Activated T-cell treated with anti-CD3 and anti-CD28 coated beads, Interleukin-2, amount 50 U/mL, for 4 hours (primary cell): ENCODE data around the gene SP140. TPM values are rescaled to one million over a fixed set of nuclear protein-coding genes. Genes with fewer than 3 reads are reported as not detected.
A peak's percentile ranks its signal among the peaks of the same experiment; 100 is the strongest.

Experiments
- ATAC-seq, 2 donors: fragments of 200-7000 bp; cut with Tn5 transposase; one replicate each; pipeline ENCODE4 v1.10.0; 2021
- DNase-seq: peaks from one replicate; pipeline ENCODE4 v3.0.0-alpha.2; 2020
- H3K27me3 Mint-ChIP-seq: one replicate; pipeline ENCODE4 v1.8.0; 2021; ENCODE audit warnings: low read depth, mixed read lengths
- H3K36me3 Mint-ChIP-seq: one replicate; pipeline ENCODE4 v1.8.0; 2022; ENCODE audit warnings: mixed read lengths; ENCODE audit not compliant: insufficient read depth
- H3K4me1 Mint-ChIP-seq: one replicate; pipeline ENCODE4 v1.8.0; 2021; ENCODE audit warnings: low read depth, mixed read lengths
- H3K4me3 Mint-ChIP-seq: one replicate; pipeline ENCODE4 v1.8.0; 2021; ENCODE audit warnings: mild to moderate bottlenecking, moderate library complexity, mixed read lengths
- H3K9me3 Mint-ChIP-seq: one replicate; pipeline ENCODE4 v1.8.0; 2021; ENCODE audit warnings: mixed read lengths
- total RNA-seq, 3 donors: library from RNA; stranded (reverse); gene quantifications; one replicate each; pipeline ENCODE4 v1.2.1, GENCODE V29; 2021

SP140 gene
- total RNA-seq = 10 to 100 TPM; 38.4 to 50.6 (median 43.9) TPM

DNA sequence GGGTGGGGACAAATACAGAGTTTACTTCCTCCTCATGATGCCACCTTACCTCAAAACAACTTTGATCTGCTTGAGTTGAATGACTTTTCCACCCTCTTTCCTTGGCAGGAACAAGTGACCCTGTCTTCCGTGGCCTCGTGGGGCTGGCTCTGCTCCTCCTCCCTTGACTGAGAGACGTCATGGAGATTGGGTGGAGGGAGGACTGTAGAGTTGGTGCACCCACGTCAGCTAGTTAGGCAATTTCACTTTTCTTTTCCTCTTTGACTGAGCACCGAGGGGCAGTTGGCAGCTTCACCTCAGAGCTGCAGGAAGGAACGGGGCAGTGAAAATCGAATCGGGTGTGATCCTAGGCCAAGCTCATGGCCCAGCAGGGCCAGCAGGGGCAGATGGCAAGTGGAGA, at the start of gene SP140:
Gene SP140, plus strand, starts transcription at position 251 of the 400 bp plus-strand sequence. Its CDS starts 109 bp downstream, at position 360.
- Mint-ChIP-seq H3K9me3 (peaks cover 8% of the 10 kb centered on the region), H3K4me1 (peaks cover 70% of the 10 kb centered on the region), H3K4me3 (peak within 1 kb of the TSS; percentile 90), H3K36me3 (peaks cover 14% of the 10 kb centered on the region), H3K27me3 (no peaks in the 10 kb centered on the region)
- peak; percentile 95 to 96 for ATAC-seq
- peak; percentile 68 for DNase-seq

DNA sequence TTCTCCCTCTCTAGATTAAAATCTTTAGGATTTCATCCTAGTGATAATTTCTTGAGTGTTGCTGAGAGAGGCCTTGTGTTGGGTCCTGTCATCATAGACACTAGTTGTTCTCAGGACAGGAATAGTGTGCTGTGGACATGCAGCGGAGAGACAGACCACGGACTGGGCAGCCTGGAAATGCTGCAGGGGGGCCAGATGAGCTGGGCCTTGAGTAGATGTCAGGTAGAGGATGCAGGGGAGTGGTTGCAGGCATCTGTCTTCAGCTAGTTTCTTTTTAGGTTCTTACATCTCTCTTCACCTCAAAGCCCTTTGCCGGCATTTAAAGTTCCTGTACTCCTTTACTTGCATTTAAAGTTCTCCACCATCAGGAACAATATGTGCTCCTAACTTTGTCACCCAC, 48.5 kb upstream of the SP140 start:
- DNase-seq = no peak
- H3K9me3 Mint-ChIP-seq = no peaks in the 10 kb centered on the region
- H3K27me3 Mint-ChIP-seq = no peaks in the 10 kb centered on the region
- H3K36me3 Mint-ChIP-seq = peaks cover 61% of the 10 kb centered on the region
- no peak for ATAC-seq
- no peak overlapping the region for H3K4me3 Mint-ChIP-seq
- H3K4me1 Mint-ChIP-seq = no peaks in the 10 kb centered on the region

DNA sequence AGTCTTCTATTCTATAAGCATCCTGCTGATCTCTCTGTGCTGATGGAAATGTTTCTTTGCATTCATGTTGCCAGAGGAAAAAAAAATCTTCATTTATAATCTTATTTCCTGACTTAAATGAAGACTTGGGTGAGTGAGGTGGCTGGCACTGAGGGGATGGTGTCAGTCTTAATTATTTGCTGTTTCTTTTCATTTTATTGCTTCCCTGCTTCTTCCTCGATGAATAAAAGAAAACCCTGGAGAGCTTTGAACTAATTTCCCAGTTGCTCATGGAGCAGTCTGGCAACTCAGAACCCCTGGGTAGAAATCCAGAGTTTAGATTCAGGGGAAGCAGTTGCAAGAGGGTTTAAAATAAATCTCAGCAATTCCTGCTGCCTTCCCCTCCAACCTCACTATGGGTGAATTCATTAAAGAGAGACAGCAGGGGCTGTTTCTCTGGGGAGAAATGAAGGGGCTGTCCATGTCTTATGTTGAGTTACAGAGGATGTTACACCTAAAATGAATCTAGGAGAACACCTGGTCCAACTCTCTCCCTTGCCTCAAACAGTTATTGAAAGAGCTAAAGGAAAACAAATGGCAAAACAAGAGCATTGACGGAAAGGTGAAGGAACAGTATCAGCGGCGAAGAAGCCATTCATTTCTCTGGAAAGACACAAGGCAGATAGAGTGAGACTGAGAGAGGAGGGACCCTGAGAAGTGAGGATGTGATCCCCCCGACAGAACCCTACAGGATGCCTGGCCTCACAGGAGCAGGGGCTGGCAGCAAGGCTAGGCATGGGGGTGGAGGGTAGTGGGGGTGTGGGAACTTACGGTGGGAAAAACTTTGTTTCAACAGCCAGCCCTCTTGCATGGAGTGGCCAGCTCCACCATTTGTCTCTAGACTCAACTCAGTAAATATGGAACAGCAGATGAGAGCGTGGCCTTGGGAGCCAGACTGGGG, 46.7 kb upstream of the SP140 start:
- no peaks in the 10 kb centered on the region for H3K27me3 Mint-ChIP-seq
- H3K9me3 Mint-ChIP-seq = no peaks in the 10 kb centered on the region
- ATAC-seq = no peak
- no peak for DNase-seq
- peaks cover 62% of the 10 kb centered on the region for H3K36me3 Mint-ChIP-seq
- H3K4me1 Mint-ChIP-seq = no peaks in the 10 kb centered on the region
- H3K4me3 Mint-ChIP-seq = no peak overlapping the region

DNA sequence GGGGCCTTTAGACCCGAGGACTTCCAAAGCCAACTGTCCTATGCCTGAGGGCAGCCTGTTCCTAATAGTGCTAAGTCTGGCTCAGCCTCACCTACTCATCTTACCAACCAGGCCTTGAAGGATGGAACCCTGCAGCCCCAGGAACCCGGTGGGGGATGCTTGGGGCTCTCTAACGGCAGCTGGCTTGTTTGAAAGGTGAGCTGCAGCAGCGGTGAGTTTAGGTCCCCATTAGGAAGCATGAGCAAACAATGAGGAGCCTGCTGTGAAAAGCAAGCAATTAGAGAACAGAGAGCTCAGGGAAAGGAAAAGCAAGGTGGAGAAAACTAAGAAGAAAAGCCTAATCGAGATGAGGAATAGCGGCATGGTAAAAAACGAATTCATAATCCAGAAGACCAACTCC, 45.6 kb upstream of the SP140 start:
- DNase-seq (no peak), ATAC-seq (no peak)
- no peaks in the 10 kb centered on the region for H3K27me3 Mint-ChIP-seq
- no peak overlapping the region for H3K4me3 Mint-ChIP-seq
- H3K9me3 Mint-ChIP-seq = no peaks in the 10 kb centered on the region
- peaks cover 69% of the 10 kb centered on the region for H3K36me3 Mint-ChIP-seq
- H3K4me1 Mint-ChIP-seq = no peaks in the 10 kb centered on the region

DNA sequence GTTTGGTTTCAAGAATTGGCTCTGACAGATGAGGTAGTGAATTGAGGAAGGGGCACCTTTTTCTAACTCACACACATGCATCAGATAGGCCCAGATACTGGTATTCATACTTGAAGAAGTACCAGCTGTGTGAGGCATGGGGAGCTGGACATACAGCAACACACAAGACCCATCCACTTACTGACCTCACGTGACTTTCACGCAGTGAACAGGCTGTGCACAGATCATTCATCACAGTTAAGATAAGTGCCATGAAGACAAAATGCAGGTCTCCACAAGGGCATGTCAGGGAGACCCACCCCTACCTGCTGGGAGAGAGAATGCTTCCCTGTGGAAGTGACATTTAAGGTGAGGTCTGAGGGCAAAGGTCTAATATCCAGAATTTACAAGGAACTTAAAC, 44.3 kb upstream of the SP140 start:
- ATAC-seq = no peak
- H3K9me3 Mint-ChIP-seq = no peaks in the 10 kb centered on the region
- H3K36me3 Mint-ChIP-seq = peaks cover 82% of the 10 kb centered on the region
- H3K4me3 Mint-ChIP-seq = no peak overlapping the region
- H3K27me3 Mint-ChIP-seq = no peaks in the 10 kb centered on the region
- no peak for DNase-seq
- H3K4me1 Mint-ChIP-seq = no peaks in the 10 kb centered on the region

DNA sequence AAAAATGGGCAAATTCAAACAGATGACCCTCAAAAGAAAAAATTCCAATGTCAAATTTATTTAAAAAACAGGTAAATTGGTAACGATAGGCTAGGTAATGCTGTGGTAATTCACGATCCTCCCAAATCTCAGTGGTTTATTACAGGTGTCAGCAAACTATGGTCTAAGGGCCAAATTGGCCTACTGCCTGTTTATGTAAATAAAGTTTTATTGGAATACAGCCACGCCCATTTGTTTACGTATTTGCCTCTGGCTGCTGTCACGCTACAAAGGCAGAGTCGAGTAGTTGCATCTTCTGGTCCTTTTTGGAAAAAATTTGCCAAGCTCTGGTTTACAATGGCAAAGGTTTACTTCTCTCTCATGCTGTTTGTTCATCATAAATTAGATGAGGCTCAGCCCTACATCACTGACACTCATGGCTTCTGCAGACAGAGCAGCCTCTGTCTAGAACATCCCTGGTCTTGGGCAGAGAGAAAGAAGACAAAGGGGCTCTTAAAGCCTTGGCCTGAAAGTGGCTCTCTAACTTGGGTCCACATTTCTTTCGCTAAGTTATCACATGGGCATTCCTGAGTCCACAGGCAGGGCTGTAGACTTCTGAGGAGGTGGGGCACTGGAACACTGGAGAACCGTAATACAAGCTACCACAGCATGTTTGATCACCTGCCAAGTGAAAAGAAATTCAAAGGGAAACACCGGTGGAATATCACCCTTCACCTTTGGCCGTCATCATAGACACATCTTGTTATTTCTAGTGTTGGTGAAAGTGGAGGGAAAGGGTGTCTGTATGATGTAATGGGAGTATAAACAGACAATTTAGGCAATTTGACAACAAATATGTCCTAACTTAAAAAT, 40.6 kb upstream of the SP140 start:
- Mint-ChIP-seq H3K4me3 (no peak overlapping the region), H3K27me3 (no peaks in the 10 kb centered on the region), H3K9me3 (peaks cover 3% of the 10 kb centered on the region), H3K36me3 (peaks cover 74% of the 10 kb centered on the region), H3K4me1 (no peaks in the 10 kb centered on the region)
- DNase-seq (no peak), ATAC-seq (no peak)

DNA sequence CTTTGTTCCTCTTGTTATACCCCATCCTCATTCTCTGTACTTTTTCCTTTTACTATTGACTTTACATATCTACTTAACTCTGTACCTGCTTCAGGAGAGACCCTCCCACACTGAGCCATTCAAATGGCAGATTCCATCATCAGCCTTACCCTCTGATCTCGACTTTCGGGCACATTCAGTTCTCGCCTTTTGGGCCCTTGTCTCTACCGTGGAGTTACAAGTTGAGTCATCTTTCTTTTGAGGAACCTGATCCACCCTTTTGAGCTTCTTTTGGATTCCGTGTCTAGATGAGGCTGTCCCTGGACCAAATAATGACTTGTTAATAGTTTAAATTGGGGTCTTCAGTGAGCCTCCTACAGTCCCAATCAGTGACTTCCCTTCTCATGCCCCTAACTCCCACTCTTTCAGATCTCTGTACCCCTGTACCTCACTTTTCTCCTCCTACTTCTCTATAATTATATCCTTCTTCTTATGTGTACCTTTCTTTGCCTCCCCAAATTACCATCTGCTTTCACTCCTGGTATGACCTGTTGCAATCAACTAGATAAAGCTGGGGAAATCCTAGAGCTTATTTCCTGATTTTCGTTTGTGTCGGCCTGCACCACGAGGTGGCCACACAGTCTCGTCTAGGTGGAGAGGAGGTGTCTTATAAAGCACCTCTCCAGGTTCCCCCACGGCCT, 23.0 kb upstream of the SP140 start:
- Mint-ChIP-seq H3K36me3 (peaks cover 67% of the 10 kb centered on the region), H3K4me1 (peaks cover 30% of the 10 kb centered on the region), H3K27me3 (no peaks in the 10 kb centered on the region), H3K4me3 (peak overlapping the region; percentile 2), H3K9me3 (no peaks in the 10 kb centered on the region)
- ATAC-seq = peak; percentile 69
- no peak for DNase-seq

DNA sequence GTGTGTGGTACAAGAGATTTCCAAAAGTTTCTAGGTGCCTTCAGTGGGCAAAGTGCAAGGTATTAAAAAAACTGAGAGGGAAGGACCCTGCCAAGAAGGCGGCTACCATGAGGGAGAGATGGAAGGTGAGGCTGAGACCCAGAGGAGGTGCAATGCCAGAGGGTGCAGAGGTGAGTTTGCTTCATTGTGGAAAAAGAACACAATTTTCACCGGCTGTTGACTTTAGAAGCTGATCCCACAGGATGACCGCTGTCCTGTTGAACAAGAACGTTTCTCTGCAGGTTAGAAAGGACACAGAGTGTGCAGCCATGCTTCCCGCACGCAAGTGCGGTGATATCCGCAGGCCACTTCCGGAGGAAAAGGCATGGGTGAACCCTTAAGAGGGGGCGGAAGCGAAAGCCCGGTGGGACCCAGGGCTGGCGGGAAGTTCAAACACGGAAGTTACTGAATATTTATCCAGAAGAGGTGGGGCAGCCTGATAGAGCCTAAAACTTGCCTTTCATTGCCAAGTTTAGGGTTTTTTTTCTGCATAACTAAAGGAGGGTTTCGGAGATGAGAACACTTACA, 22.3 kb upstream of the SP140 start:
- Mint-ChIP-seq H3K27me3 (no peaks in the 10 kb centered on the region), H3K9me3 (no peaks in the 10 kb centered on the region), H3K4me1 (peaks cover 30% of the 10 kb centered on the region), H3K4me3 (peak overlapping the region; percentile 7), H3K36me3 (peaks cover 62% of the 10 kb centered on the region)
- DNase-seq (no peak), ATAC-seq (no peak)

DNA sequence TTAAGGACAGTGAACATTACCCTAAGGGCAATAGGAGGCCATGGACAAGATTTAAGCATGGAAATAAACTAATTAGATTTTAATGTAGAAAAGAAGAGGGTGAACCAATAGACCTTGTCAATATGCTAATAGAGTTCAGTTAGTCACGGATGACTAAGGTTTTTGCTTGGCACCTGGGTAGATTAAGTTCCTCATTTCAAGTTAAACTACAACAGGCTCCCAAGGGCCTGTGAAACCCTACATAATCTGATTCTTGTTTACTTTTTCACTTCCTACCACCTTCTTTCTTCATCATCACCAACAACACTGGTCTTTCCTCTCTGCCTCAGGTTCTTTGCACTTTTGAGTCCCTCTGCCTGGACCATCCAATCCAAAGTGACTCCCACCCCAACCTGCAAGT, 20.5 kb upstream of the SP140 start:
- ATAC-seq = no peak
- no peak overlapping the region for H3K4me3 Mint-ChIP-seq
- H3K27me3 Mint-ChIP-seq = no peaks in the 10 kb centered on the region
- peaks cover 30% of the 10 kb centered on the region for H3K4me1 Mint-ChIP-seq
- no peaks in the 10 kb centered on the region for H3K9me3 Mint-ChIP-seq
- peaks cover 47% of the 10 kb centered on the region for H3K36me3 Mint-ChIP-seq
- DNase-seq = no peak

DNA sequence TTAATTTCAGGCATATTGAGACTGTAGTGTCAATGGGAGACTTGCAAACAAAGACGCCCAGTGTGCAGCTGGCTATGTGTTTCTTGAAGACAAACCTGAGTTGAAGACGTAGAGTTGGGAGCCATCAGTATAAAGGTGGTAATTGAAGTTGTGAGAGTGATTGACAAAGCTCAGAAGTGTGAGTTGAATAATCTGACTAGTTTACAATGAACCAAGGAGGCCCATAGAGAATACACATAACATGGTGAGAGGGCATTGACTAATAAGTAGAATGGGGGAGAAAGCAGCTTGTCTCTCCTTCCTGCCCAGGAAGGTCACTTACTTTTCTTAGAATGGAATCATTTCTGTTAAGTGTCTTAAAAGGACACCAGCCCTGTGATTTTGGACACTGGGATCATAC, 19.8 kb upstream of the SP140 start:
- no peak overlapping the region for H3K4me3 Mint-ChIP-seq
- H3K36me3 Mint-ChIP-seq = peaks cover 42% of the 10 kb centered on the region
- no peaks in the 10 kb centered on the region for H3K27me3 Mint-ChIP-seq
- peaks cover 30% of the 10 kb centered on the region for H3K4me1 Mint-ChIP-seq
- ATAC-seq (peak in 1 of 2 donors; percentile 38), DNase-seq (no peak)
- no peaks in the 10 kb centered on the region for H3K9me3 Mint-ChIP-seq

DNA sequence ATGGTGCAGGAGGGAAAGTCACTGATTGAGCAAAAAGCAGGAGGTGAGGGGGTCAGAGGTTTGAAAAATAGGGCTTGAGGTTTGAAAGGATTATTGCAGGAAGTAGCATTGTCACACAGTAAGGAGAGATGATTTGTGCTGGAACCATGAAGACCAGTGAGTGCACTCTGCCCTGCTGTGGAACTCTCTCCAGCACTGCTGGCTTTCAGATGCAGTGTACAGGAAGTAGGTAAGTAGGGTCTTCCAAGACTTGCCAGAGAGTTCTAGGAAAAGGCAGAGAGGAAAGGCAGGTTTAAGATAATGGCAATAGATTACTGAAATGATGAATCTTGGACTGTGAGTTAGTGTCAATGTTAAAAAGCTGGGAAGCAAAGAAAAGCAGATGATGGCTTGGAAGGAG, 17.0 kb upstream of the SP140 start:
- no peak for DNase-seq
- no peak for ATAC-seq
- peaks cover 44% of the 10 kb centered on the region for H3K36me3 Mint-ChIP-seq
- H3K4me1 Mint-ChIP-seq = peaks cover 22% of the 10 kb centered on the region
- H3K9me3 Mint-ChIP-seq = no peaks in the 10 kb centered on the region
- H3K27me3 Mint-ChIP-seq = no peaks in the 10 kb centered on the region
- H3K4me3 Mint-ChIP-seq = no peak overlapping the region

DNA sequence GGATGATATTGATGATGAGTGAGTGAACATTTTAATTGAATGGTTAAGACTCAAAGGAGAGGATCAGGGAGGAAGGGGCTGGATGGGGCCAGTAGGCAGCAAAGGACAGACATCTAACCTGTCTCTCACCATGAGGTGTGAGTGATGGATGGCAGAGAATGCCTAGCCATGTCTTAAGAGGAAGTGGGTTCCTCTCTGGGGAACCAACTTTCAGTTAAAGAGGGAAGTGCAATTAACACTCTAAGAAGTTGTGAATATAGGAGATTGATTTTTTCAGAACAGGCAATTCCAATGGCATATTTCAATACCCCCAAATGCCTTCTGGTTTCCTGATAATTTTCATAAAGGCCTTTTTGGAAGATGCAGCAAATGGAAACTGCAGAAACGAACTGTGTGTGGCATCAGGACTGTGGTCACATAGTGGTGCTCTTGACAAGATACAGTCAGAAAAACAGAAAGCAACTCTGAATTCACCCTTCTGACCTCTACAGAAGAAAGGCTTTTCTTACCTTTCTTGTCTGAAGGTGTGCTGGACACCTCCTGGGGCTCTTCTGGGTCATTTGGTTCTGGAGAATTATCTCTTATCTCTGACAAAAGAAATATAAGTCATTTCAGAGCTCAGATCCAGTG, 16.0 kb upstream of the SP140 start:
- Mint-ChIP-seq H3K4me1 (peaks cover 26% of the 10 kb centered on the region), H3K4me3 (no peak overlapping the region), H3K36me3 (peaks cover 50% of the 10 kb centered on the region), H3K27me3 (no peaks in the 10 kb centered on the region), H3K9me3 (no peaks in the 10 kb centered on the region)
- ATAC-seq = no peak
- no peak for DNase-seq

DNA sequence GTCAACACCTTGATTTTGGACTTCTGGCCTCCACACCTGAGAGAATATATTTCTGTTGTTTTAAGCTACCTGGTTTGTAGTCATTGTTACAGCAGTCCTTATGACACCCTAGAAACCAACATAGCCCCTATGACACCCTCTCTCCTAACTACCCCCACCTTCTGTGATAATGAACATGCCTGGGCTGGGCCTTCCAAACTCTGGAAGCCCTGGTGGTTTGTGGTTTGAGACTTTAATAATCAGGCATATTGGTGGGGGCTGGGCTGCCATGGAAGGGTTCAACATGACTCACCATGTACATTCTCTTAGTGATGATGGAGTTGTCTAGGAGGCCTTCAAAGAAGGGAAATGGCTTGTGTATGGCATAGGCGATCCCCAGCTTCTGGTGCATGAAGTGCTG, 9.0 kb upstream of the SP140 start:
- Mint-ChIP-seq H3K4me1 (peaks cover 57% of the 10 kb centered on the region), H3K4me3 (no peak overlapping the region), H3K36me3 (peaks cover 60% of the 10 kb centered on the region), H3K27me3 (no peaks in the 10 kb centered on the region), H3K9me3 (no peaks in the 10 kb centered on the region)
- peak; percentile 20 for DNase-seq
- no peak for ATAC-seq
